Epithelial cell of prostate (primary cell): ENCODE data around the gene LRRC49.
"Not testable (repeated sequence)": the region's sequence is repeated elsewhere in the genome, so short reads cannot be mapped to it uniquely, and the experiment has no call there.

Experiments used
- DNase-seq: peaks from one replicate; pipeline ENCODE4 v3.0.0-alpha.2; 2011; ENCODE audit warnings: low read depth, low spot score
- H3K27ac ChIP-seq: fragments of 450-650 bp; 2 replicates; pipeline ENCODE4 v1.5.1; 2017; ENCODE audit warnings: mild to moderate bottlenecking

The LRRC49 gene, protein sequence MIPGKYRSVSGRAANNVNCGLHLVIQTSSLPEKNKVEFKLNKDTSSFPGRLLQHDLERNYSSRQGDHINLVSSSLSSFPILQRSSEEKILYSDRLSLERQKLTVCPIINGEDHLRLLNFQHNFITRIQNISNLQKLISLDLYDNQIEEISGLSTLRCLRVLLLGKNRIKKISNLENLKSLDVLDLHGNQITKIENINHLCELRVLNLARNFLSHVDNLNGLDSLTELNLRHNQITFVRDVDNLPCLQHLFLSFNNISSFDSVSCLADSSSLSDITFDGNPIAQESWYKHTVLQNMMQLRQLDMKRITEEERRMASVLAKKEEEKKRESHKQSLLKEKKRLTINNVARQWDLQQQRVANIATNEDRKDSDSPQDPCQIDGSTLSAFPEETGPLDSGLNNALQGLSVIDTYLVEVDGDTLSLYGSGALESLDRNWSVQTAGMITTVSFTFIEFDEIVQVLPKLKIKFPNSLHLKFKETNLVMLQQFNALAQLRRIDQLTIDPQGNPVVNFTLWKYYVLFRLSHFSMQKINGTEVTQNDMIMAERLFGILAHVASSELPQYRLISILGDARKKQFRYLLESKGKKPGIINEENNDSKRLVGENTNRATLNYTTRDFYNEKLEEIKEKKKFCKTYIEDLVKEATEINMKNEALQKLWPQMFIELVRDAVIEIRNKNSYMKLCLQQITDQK

GRCh38 chr15:70892002-70892911 lies at the start of gene LRRC49, which contains the start of gene THAP10:
LRRC49 (plus strand) TSS chr15:70892826; CDS start chr15:70892895, 69 bp downstream.
THAP10 (minus strand) TSS chr15:70892433; CDS start chr15:70892272, 161 bp downstream.
- peak; percentile 88 for DNase-seq
- peak within 1 kb of the TSS; percentile 75 for H3K27ac ChIP-seq

DNA sequence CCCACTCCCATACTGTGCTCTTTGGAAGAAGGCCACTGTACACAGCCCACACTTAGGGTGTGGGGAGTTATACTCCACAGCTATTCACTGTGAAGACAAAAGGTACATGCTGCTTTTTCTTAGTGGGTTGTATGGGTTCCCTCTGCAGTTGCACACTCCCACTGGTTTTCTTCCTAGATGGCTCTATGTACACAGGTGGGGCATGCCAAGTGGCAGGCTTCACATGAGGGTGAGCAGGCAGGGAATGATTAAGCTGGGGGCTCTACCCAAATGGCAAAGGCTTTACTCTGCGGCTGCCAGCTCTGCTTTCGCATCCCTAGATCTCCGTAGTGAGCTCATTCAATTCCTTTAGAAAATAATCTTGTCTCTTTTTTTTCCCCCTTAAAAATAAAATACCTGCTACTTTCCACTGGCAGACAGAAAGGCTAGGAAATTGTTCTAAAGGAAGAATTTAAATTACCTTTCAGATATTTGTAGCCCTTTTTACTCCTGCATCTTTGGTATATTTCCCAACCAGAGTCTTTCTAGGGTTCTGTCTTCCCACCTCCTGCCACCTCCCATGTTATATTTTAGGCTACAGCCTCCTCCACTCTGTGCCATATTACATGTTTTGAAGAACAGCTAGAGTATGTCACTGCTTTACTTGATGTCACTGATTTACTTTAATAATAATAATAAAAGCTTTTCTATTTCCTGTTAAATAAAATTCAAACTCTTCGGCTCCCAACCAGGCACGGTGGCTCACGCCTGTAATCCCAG lies 46.8 kb upstream of the LRRC49 start:
- no peak for DNase-seq
- no peak overlapping the region for H3K27ac ChIP-seq

DNA sequence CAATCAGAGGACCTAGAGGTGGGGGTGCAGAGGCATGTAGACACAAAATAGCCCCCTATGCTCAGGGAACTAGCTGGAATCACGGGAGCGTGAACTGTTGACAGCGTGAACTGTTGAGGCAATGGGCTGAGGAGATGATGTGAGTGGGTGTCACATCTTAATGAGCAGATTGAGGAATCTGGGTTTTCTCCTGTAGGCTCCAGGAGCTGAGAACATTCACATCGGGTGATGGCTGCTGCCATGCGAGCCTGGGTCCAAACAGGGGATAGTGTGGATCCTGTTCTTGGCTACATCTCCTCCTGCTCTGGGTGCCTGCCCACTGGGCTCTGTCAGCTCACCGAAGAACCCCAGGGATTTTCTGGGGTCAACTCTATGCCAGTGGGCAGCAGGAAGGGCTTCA lies 40.7 kb upstream of the LRRC49 start:
- H3K27ac ChIP-seq, result peak overlapping the region; percentile 92
- DNase-seq, result no peak

- H3K27ac ChIP-seq, result peak overlapping the region; percentile 92
- peak; percentile 68 for DNase-seq
Measured at GRCh38 chr15:70852501-70853317, 39.9 kb upstream of the LRRC49 start.

DNA sequence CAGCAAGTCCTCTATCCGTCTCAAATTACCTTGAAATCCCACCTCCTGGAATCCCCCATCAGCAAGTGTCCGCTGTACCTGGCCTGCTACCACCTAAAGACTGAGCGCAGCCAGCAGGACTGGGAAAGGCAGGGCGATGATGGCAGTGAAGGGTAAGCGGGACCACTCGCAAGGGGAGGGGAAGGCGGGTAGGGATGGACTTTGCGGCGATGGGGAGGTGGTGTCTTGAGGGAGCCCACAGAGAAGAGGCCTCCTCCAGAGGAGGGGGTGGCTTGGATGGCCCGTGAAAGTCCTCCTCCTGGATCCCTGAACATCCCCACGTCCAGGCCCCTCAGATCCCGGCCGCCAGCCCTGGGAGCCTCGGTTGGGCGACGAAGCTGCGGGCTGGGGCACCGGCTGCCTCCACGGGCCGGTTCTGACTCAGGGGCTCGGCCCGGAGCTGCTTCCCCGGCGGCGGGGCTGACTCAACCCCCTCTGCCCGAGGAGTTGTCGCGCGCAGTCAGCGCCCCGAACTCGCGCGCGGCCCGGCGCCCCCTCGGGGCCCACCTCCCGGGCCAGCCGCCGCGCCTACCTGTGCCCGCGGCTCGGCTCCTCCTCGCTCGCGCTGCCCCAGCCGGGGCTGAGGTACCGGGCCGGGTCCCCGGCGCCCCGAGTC lies 39.2 kb upstream of the LRRC49 start:
- no peak for DNase-seq
- H3K27ac ChIP-seq, result peak overlapping the region; percentile 92

- H3K27ac ChIP-seq, result peak within 1 kb of the TSS; percentile 92
- no peak for DNase-seq
Measured at GRCh38 chr15:70853973-70854665, 38.5 kb upstream of the LRRC49 start, which contains the start of gene LARP6. LARP6 (minus strand) TSS chr15:70854157; CDS start chr15:70854088, 69 bp downstream.

GRCh38 chr15:70854666-70854976 lies 38.0 kb upstream of the LRRC49 start:
- no peak for DNase-seq
- H3K27ac ChIP-seq, result peak overlapping the region; percentile 92

DNA sequence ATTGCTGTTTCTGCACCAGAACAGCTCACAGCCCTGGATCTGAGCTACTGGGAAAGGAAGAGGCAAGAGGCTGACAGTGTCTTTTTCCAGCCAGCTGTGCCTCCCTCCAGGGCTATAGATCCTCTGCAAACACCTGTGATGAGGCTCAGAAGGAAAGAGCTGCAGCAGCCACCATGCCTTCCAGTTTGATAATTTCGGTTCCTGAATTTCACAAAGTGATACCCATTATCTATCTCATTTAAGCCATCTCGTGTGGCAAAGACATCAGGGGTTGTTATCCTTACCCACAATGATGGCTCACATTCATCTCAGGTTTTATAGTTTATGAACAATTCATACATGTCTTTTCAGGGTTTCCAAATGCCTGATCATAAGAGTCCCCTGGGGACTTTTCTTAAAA lies 36.9 kb upstream of the LRRC49 start:
- DNase-seq, result no peak
- peak overlapping the region; percentile 92 for H3K27ac ChIP-seq

- peak overlapping the region; percentile 92 for H3K27ac ChIP-seq
- DNase-seq, result no peak
Measured at GRCh38 chr15:70856177-70856883, 36.3 kb upstream of the LRRC49 start.

- H3K27ac ChIP-seq, result peak overlapping the region; percentile 92
- peak; percentile 57 for DNase-seq
Measured at GRCh38 chr15:70856884-70857561, 35.6 kb upstream of the LRRC49 start.

DNA sequence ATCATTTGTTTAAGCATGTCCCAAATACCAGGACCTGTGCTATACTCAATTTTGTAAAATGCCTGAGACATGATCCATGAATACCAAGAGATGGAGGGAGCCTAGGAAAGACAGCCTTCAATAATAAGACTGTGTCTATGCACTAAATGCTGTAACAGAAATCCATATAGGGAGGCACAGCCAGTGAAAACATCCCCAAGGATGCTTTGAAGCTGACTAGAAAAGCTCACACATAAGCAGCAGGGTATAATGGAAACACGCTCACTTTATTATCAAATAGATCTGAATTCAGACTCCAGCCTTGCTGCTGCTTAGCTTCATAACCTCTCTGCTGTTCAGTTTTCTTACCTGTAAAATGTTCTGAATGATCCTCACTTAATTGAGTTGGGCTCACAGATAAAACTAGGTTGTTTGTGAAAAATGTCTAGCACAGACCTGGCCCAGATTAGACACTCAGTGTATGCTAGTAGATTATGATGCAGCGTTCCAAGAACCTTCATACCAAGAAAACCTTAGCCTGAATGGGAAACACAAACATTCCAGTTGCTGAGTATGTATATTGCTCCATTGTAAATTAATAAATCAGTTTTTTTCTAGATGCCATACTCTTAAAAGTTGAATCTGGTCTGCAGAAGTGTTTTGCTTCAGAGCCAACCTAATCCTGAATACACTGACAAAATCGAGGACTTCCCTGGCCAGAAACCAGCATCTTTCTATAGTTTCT lies 34.9 kb upstream of the LRRC49 start:
- H3K27ac ChIP-seq, result peak overlapping the region; percentile 92
- no peak for DNase-seq

- not testable (repeated sequence) for H3K27ac ChIP-seq, DNase-seq
Measured at GRCh38 chr15:70858614-70859321, 33.9 kb upstream of the LRRC49 start.

GRCh38 chr15:70859322-70859908 lies 33.2 kb upstream of the LRRC49 start:
- no peak overlapping the region for H3K27ac ChIP-seq
- DNase-seq, result no peak

- no peak for DNase-seq
- H3K27ac ChIP-seq, result no peak overlapping the region
Measured at GRCh38 chr15:70859998-70860397, 32.6 kb upstream of the LRRC49 start.
